Nephron (organoid): ENCODE data around the gene SULT2B1.
A peak's percentile ranks its signal among the peaks of the same experiment; 100 is the strongest.

Source experiments
- H3K27ac Mint-ChIP-seq, 3 experiments: 2 replicates each; pipeline ENCODE4 v1.8.0; 2020; ENCODE audit warnings: mixed read lengths in 3 of 3, mild to moderate bottlenecking in 2 of 3, moderate library complexity in 1 of 3
- H3K27me3 Mint-ChIP-seq: 2 replicates; pipeline ENCODE4 v1.8.0; 2021; ENCODE audit warnings: low read depth, mild to moderate bottlenecking, moderate library complexity, mixed read lengths
- H3K36me3 Mint-ChIP-seq: 2 replicates; pipeline ENCODE4 v1.8.0; 2020; ENCODE audit warnings: low read depth, mixed read lengths
- H3K4me1 Mint-ChIP-seq: 2 replicates; pipeline ENCODE4 v1.8.0; 2020; ENCODE audit warnings: mixed read lengths
- H3K4me3 Mint-ChIP-seq, 3 experiments: 2 replicates each; pipeline ENCODE4 v1.8.0; 2020; ENCODE audit warnings: mild to moderate bottlenecking in 3 of 3, mixed read lengths in 3 of 3, moderate library complexity in 2 of 3
- H3K9me3 Mint-ChIP-seq: 2 replicates; pipeline ENCODE4 v1.8.0; 2020; ENCODE audit warnings: mixed read lengths
- TF ChIP-seq, protein P1 (sequence below), 3 experiments: fragments of 200-600 bp; sonication (generic); IDR thresholded peaks; one replicate each; pipeline ENCODE4 v1.5.0; 2021; ENCODE audit warnings: antibody characterized with exemption in 3 of 3; ENCODE audit not compliant: unreplicated experiment in 3 of 3

SULT2B1 gene

GRCh38 chr19:48603850-48604249 lies 51.9 kb downstream of the SULT2B1 start:
- no peaks in the 10 kb centered on the region for H3K4me1 Mint-ChIP-seq
- no peak overlapping the region for H3K27ac Mint-ChIP-seq
- no peaks in the 10 kb centered on the region for H3K9me3 Mint-ChIP-seq
- TF ChIP-seq, protein P1, sequence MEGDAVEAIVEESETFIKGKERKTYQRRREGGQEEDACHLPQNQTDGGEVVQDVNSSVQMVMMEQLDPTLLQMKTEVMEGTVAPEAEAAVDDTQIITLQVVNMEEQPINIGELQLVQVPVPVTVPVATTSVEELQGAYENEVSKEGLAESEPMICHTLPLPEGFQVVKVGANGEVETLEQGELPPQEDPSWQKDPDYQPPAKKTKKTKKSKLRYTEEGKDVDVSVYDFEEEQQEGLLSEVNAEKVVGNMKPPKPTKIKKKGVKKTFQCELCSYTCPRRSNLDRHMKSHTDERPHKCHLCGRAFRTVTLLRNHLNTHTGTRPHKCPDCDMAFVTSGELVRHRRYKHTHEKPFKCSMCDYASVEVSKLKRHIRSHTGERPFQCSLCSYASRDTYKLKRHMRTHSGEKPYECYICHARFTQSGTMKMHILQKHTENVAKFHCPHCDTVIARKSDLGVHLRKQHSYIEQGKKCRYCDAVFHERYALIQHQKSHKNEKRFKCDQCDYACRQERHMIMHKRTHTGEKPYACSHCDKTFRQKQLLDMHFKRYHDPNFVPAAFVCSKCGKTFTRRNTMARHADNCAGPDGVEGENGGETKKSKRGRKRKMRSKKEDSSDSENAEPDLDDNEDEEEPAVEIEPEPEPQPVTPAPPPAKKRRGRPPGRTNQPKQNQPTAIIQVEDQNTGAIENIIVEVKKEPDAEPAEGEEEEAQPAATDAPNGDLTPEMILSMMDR (IDR thresholded peaks at IDR 0.05; ENCODE audit: unreplicated experiment in 3 of 3) = no peak
- H3K36me3 Mint-ChIP-seq = no peaks in the 10 kb centered on the region
- H3K27me3 Mint-ChIP-seq = no peaks in the 10 kb centered on the region
- H3K4me3 Mint-ChIP-seq = no peak overlapping the region

- Mint-ChIP-seq H3K27ac (no peak within 1 kb of the TSS), H3K36me3 (no peaks in the 10 kb centered on the region), H3K9me3 (no peaks in the 10 kb centered on the region), H3K4me1 (no peaks in the 10 kb centered on the region), H3K27me3 (no peaks in the 10 kb centered on the region), H3K4me3 (no peak within 1 kb of the TSS)
- TF ChIP-seq, protein P1 (IDR thresholded peaks at IDR 0.05; ENCODE audit: unreplicated experiment in 3 of 3) = no peak
Observed at GRCh38 chr19:48606463-48607358, 54.7 kb downstream of the SULT2B1 start, which contains the start of gene SPACA4. Gene SPACA4 (plus strand): TSS chr19:48606742. CDS start chr19:48606979, 237 bp downstream.

GRCh38 chr19:48607359-48607755 lies 55.4 kb downstream of the SULT2B1 start:
- H3K36me3 Mint-ChIP-seq = no peaks in the 10 kb centered on the region
- no peaks in the 10 kb centered on the region for H3K4me1 Mint-ChIP-seq
- TF ChIP-seq, protein P1 (IDR thresholded peaks at IDR 0.05; ENCODE audit: unreplicated experiment in 3 of 3) = no peak
- H3K27ac Mint-ChIP-seq = no peak overlapping the region
- H3K27me3 Mint-ChIP-seq = no peaks in the 10 kb centered on the region
- no peaks in the 10 kb centered on the region for H3K9me3 Mint-ChIP-seq
- H3K4me3 Mint-ChIP-seq = no peak overlapping the region

GRCh38 chr19:48608798-48609263 lies 56.9 kb downstream of the SULT2B1 start:
- Mint-ChIP-seq H3K27ac (no peak overlapping the region), H3K27me3 (peaks cover under 1% of the 10 kb centered on the region), H3K4me1 (no peaks in the 10 kb centered on the region), H3K4me3 (no peak overlapping the region), H3K36me3 (peaks cover 4% of the 10 kb centered on the region), H3K9me3 (no peaks in the 10 kb centered on the region)
- TF ChIP-seq, protein P1 (IDR thresholded peaks at IDR 0.05; ENCODE audit: unreplicated experiment in 3 of 3) = peak; percentile 22 to 32 (median 27)

DNA sequence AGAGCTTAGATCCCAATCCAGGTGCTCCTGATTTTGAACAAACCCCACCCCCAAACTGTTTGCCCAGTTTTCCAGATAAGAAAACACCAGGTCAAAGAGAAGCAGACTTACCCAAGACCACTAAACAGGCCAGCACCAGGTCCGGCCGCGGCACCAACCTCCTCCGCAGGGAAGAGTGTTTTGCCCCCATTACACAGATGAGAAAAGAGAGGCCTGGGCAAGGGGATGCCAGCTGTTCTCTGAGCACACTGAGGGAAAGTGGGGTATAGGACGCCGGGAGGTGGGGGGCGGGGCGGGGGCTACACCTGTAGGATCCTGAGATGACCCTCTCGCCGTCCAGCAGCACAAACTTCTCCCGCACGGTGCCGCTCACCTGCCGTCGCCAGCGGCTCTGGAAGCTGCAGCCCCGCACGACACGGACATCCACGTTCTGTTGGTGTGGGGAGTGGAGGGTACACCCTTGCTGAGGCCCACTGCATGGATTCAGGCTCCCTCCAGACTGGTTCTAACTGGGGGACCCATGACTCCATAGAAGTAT lies 57.7 kb downstream of the SULT2B1 start:
- no peak overlapping the region for H3K4me3 Mint-ChIP-seq
- H3K4me1 Mint-ChIP-seq = no peaks in the 10 kb centered on the region
- peaks cover 3% of the 10 kb centered on the region for H3K27me3 Mint-ChIP-seq
- TF ChIP-seq, protein P1 (IDR thresholded peaks at IDR 0.05; ENCODE audit: unreplicated experiment in 3 of 3) = no peak
- peaks cover 6% of the 10 kb centered on the region for H3K36me3 Mint-ChIP-seq
- H3K9me3 Mint-ChIP-seq = no peaks in the 10 kb centered on the region
- H3K27ac Mint-ChIP-seq = no peak overlapping the region
